ENCODE data around the gene MED26. TPM values are rescaled to one million over a fixed set of nuclear protein-coding genes. Genes with fewer than 3 reads are reported as not detected.

The MED26 gene
- total RNA-seq, 1 donor: 7.1 TPM

GRCh38 chr19:16649734-16650133, 21.7 kb upstream of the MED26 start:
- DNase-seq (ENCODE audit: low read depth): peak; percentile 26
- H3K4me3 ChIP-seq (ENCODE audit: low read depth, low read length): no peak overlapping the region
- no peak for TF ChIP-seq CTCF (IDR thresholded peaks at IDR 0.05; ENCODE audit: insufficient read depth, low read length)

GRCh38 chr19:16645140-16645539, 17.1 kb upstream of the MED26 start:
- no peak for TF ChIP-seq CTCF (IDR thresholded peaks at IDR 0.05; ENCODE audit: insufficient read depth, low read length)

GRCh38 chr19:16641695-16642094, 13.7 kb upstream of the MED26 start:
- no peak for TF ChIP-seq CTCF (IDR thresholded peaks at IDR 0.05; ENCODE audit: insufficient read depth, low read length)
- DNase-seq (ENCODE audit: low read depth): no peak
- H3K4me3 ChIP-seq (ENCODE audit: low read depth, low read length): no peak overlapping the region

More at GRCh38 chr19:16645140-16645539, 17.1 kb upstream of the MED26 start:
- H3K4me3 ChIP-seq (ENCODE audit: low read depth, low read length): no peak overlapping the region
- no peak for DNase-seq (ENCODE audit: low read depth)

GRCh38 chr19:16640951-16641350, 12.9 kb upstream of the MED26 start:
- no peak for DNase-seq (ENCODE audit: low read depth)
- no peak for TF ChIP-seq CTCF (IDR thresholded peaks at IDR 0.05; ENCODE audit: insufficient read depth, low read length)
- no peak overlapping the region for H3K4me3 ChIP-seq (ENCODE audit: low read depth, low read length)

- H3K4me3 ChIP-seq (ENCODE audit: low read depth, low read length): no peak overlapping the region
- TF ChIP-seq CTCF (IDR thresholded peaks at IDR 0.05; ENCODE audit: insufficient read depth, low read length): no peak
- DNase-seq (ENCODE audit: low read depth): no peak
Measured at GRCh38 chr19:16638666-16639065, 10.7 kb upstream of the MED26 start.

- no peak for TF ChIP-seq CTCF (IDR thresholded peaks at IDR 0.05; ENCODE audit: insufficient read depth, low read length)
- no peak for DNase-seq (ENCODE audit: low read depth)
- H3K4me3 ChIP-seq (ENCODE audit: low read depth, low read length): no peak overlapping the region
Measured at GRCh38 chr19:16637535-16637934, 9.5 kb upstream of the MED26 start.

GRCh38 chr19:16631465-16631864, 3.5 kb upstream of the MED26 start:
- no peak for DNase-seq (ENCODE audit: low read depth)
- H3K4me3 ChIP-seq (ENCODE audit: low read depth, low read length): no peak overlapping the region
- TF ChIP-seq CTCF (IDR thresholded peaks at IDR 0.05; ENCODE audit: insufficient read depth, low read length): no peak
